Measurements from ENCODE around the gene SERTAD3.
"Not testable (repeated sequence)": the region's sequence is repeated elsewhere in the genome, so short reads cannot be mapped to it uniquely, and the experiment has no call there.

The SERTAD3 gene

DNA sequence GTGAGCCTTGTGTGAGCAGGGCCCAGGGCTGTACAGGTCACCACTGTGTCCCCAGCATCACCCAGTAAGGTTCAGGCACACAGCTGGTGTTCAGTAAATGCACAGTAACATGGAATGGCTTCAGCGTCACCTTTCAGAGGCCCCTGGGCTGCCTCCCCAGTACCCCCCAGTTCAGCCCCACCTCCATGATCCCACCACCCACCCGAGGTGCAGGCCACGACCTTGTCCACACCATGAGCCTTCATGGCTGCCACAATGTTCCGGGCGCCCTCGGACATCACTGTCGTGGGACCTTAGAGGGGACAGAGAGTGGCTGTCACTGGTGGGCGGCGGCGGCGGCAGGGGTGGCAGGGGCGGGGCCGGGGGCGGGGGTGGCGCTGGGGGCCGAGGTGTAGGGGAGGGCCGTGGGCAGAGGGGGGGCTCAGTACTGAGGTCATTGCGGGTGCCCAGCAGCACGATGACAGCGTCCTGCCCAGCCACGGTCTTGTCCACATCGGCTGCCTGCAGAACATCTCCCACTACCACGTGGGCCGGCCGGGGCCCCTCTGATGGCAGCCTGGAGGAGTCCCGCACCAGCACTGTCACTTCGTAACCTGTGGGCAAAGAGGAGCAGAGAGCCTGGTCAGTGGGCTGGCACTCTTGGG is 13.9 kb upstream of the SERTAD3 start:
- no peak for DNase-seq

GRCh38 chr19:40457048-40457447 is 12.9 kb upstream of the SERTAD3 start:
- peak in 1 of 4 experiments; percentile 23 for DNase-seq

GRCh38 chr19:40453943-40454342 is 9.8 kb upstream of the SERTAD3 start:
- DNase-seq, result not testable (repeated sequence)

- no peak for DNase-seq
These were observed 9.1 kb upstream of the SERTAD3 start for GRCh38 chr19:40453151-40453735.

DNA sequence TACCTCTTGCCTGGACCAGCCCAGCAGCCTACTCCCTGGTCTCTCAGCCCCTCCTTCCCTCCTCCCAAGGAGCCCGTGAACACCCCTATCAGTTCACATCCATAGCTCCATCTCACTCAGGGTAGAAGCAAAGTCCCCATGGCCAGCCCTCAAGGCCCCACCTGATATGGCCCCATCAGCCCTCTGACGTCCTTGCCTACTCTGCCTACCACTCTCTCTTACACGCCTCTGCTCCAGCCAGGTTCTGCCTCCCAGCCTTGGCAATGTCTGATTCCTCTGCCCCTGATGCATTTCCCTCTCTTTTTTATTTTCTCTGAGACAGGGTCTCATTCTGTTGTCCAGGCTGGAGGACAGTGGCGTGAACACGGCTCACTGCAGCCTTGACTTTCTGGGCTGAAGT is 7.9 kb upstream of the SERTAD3 start:
- no peak for DNase-seq

DNA sequence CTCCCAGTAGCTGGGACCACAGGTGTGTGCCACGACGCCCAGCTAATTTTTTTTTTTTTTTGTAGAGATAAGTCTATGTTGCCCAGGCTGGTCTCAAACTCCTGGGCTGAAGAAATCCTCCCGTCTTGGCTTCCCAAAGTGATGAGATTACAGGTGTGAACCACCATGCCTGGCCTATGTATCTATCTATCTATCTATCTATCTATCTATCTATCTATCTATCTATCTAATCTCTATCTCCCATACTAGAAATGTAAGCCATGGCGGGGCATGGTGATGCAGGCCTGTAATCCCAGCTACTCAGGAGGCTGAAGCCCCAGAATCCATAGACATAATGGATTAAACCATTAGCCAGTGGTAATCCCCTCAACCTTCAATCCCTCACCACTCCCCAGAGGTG is 6.5 kb upstream of the SERTAD3 start:
- no peak for DNase-seq

DNA sequence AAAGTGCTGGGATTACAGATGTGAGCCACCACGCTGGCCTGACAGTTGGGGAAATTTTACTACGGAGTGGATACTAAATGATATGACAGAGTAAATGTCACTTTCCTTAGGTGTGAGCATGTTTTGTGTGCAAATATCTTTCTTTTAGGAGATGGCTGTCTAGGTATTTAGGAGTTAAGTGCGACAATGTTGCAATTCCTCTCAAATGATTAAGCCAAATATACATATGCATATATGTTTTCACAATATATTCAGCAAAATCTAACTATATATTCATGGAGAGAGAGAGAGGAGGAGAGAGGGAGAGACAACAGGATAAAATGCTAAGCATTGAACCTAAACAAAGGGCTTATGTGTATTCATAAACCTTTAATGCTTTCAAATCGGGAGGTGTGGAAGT is 5.4 kb upstream of the SERTAD3 start:
- DNase-seq, result no peak

DNA sequence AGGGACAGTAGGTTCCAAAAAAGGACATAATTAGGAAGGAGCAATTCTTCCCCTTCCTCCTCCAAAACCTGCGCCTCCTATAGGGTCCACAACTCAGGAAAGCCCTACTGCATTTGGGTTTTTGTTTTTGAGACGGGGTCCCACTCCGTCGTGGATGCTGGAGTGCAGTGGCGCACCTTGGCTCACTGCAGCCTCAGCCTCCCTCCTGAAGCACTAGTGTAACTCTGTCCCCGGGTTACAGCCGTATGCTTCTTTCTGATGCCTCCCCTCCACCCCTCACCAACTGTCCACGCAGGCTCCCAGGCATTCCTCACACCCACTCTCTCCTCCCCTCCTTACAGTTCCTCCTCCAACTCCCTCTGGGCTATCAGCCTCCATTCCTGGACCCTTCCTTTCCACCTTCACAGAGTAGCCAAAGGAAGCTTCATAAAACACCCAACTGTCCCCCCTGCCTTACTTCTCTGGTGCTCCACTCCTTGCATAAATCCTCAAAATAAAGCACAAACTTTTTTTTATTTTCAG is 2.2 kb upstream of the SERTAD3 start:
- no peak for DNase-seq

- DNase-seq, result peak in 1 of 4 experiments; percentile 19
These were observed 1.7 kb upstream of the SERTAD3 start for GRCh38 chr19:40445780-40446262.

GRCh38 chr19:40444825-40445312 is 734 bp upstream of the SERTAD3 start:
- no peak for DNase-seq

DNA sequence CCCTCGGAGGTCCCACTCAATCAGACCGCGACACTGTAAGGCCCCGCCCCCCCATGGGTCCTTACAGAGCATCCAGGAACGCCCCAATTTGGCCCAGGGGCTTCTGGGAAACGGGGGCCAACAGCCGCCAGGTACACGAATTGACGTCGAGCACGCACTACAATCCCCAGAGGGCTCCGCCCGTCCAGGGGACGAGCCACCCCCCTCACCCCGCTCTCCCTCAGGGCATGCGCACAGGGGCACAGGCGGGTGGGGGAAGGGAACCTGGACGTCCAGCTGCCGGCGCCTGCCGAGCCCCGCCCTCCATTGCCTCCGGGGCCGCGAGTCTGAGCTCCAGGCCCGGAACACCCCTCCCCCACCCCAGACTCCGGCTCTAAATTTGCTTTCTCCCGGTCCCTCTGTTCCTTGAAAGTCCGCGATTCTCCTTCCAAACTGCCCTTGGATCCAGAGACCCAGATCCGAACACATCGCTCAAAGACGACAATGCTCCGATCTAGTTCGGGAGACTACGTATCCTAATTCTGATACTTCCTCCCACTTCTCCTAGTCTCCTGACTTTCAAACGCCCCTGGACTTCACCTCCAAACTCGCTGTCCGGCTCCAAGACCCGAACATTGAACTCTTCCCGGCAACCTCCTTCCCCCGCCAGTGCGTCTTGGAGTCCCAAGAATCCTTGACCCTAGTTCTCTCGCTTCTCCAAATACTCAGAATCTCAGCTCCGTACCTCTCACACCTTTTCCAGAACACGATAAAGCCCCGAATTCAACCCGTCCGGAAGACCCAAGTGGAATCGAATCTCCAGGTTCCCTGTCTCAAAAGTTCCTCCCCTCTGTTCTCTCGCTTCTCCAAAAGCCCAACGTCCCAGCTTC is 770 bp downstream of the SERTAD3 start:
- peak; percentile 99 to 100 (median 100) for DNase-seq

DNA sequence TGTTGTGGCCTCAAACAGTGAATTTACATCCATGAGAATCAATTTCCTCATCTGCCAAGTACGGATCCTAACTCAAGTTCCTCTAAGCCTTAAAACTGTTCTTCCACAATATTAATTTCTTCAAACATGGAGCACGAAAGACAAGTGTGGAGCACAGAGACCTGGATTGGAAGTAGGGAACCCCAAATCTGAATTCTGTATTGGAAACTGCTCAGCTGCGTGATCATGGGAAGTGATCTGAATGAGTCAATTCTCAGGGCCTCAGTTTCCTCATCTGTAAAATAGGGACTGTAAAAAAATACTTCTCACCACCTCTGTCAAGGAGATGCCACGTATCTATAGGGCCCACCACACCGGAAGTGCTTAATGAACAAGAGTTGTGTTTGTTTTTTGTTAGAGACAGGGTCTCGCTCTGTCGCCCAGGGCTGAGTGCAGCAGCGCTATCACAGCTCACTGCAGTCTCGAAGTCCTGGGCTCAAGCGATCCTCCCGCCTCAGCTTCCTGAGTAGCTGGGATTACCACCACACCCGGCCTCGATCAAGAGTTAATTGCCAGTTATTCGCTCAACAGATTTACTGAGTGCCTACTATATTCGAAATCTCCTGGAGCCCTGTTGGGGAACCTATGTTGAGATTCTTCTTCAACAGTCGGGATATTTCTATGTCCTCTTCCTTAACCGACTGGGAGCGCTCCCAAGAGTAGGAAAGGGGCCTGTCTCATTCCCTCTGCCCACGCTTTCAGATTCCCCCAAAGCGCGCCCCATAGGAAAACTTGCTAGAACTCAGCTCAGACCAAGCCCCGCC is 1.6 kb downstream of the SERTAD3 start:
- DNase-seq, result peak in 1 of 4 experiments; percentile 23

GRCh38 chr19:40441719-40442253 is 2.3 kb downstream of the SERTAD3 start:
- DNase-seq, result no peak

- DNase-seq, result no peak
These were observed 5.9 kb downstream of the SERTAD3 start for GRCh38 chr19:40438284-40438683.

DNA sequence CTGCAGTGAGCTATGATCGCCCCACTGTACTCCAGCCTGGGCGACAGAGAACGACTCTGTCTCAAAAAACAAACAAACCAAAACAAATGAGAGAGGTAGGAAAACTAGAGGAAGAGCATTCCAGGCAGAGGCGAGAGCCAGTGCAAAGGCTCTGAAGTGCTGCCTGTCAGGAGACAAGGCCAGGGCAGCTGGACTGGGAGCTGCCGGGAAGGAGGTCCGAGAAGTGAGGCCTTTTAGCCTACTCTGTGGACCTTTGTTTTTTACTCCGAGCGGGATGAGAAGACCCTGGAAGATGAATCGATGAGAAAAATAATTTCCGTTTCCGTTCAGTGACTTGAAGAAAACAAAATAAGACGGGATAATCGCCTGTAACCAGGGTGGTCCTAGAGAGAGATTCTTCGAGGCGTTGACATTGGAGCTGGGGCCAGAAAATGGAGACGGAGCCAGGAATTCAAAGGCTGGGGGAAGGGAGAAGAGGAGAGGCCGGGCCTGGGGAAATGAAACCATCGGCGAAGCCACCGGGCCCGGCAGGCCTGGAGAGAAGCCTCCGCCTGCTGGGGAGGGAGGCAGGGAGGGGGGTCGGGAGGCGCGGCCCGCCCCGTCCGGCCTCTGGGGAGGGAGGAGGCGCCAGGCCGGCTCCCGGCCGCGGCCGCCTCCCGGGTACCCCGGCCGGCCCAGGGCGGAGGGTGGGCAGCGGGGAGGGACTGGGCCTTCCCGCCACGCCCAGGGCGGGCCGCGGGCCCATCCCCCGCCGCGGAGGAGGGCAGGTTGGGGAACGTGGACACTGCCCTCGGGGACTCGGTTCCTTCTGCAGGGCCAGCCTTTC is 10.5 kb downstream of the SERTAD3 start:
- peak; percentile 94 to 98 (median 96) for DNase-seq

DNA sequence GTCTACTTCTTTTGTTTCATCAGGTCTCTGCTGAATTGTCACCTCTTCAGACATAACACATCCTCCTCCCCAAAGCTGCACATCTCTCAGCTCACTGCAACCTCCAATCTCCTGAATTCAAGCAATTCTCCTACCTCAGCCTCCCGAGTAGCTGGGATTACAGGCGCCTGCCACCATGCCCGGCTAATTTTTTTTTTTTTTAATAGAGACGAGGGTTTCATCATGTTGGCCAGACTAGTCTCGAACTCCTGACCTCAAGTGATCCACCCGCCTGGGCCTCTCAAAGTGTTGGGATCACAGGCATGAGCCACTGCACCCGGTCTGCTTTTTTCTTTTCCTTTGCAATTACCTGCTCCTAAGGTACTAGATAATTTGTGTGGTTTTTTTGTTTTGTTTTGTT is 11.4 kb downstream of the SERTAD3 start:
- not testable (repeated sequence) for DNase-seq

- no peak for DNase-seq
These were observed 12.4 kb downstream of the SERTAD3 start for GRCh38 chr19:40431698-40432097.

DNA sequence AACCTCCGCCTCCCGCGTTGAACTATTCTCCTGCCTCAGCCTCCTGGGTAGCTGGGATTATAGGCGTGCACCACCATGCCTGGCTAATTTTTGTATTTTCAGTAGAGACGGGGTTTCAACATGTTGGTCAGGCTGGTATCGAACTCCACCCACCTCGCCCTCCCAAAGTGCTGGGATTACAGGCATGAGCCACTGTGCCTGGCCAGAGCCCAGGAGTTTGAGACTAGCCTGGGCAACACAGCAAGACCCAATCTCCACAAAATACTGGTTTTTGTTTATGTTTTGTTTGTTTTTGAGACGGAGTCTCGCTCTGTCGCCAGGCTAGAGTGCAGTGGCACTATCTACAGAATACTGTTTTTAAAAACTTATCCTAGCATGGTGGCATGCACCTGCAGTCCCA is 13.9 kb downstream of the SERTAD3 start:
- not testable (repeated sequence) for DNase-seq

DNA sequence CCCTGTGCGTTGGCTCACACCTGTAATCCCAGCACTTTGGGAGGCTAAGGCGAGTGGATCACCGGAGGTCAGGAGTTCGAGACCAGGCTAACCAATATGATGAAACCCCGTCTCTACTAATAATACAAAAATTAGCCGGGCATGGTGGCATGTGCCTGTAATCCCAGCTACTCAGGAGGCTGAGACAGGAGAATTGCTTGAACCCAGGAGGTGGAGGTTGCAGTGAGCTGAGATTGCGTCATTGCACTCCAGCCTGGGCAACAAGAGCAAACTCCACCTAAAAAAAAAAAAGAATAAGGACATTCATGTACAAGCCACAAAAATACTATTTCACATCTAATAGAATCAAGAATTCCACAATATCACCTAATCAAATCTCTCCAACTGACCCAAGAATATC is 15.9 kb downstream of the SERTAD3 start:
- not testable (repeated sequence) for DNase-seq

- DNase-seq, result peak; percentile 100
These were observed 18.5 kb downstream of the SERTAD3 start, which contains the start of gene SERTAD1 for GRCh38 chr19:40425450-40426287. Gene SERTAD1, minus strand, starts transcription at chr19:40425992. Its CDS starts 2,446 bp downstream, at chr19:40423546.
